Body of pancreas (tissue), 4 donors: ENCODE measurements around the gene PRXL2A.

ENCODE experiments used
- POLR2A ChIP-seq, 3 donors: fragments of 450-650 bp; IDR thresholded peaks; one replicate each; pipeline ENCODE4 v1.6.1; 2016; ENCODE audit warnings: antibody characterized with exemption in 3 of 3, mild to moderate bottlenecking in 2 of 3
- TF ChIP-seq, protein P1 (sequence below), 7 experiments: fragments of 450-650 bp in 4 of 7; fragments of 200-600 bp in 3 of 7; sonication (generic) in 3 of 7; IDR thresholded peaks; one replicate each; pipeline ENCODE4 v1.5.1; 2016 to 2019; ENCODE audit warnings: antibody characterized with exemption in 7 of 7

DNA sequence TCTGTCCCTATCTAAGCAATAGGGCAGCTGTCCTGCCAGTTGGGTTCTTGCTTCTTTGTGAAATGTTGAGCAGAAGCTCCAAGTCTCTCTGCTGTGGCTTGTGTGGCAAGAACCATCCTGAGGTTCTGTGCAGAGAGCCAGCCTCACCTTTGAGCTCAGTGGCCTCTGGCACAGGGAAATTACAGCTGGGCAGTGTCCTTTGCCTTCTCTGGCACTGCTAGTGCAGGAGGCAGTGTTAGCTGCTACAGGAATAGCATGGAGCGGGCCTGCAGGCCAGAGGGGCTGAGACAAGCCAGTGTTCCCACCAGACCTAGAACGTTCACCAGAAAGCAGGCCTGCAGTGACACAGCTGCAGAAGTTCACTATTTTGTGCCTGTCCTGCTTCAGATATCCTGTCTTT is 1.8 kb downstream of the PRXL2A start:
- TF ChIP-seq, protein P1, sequence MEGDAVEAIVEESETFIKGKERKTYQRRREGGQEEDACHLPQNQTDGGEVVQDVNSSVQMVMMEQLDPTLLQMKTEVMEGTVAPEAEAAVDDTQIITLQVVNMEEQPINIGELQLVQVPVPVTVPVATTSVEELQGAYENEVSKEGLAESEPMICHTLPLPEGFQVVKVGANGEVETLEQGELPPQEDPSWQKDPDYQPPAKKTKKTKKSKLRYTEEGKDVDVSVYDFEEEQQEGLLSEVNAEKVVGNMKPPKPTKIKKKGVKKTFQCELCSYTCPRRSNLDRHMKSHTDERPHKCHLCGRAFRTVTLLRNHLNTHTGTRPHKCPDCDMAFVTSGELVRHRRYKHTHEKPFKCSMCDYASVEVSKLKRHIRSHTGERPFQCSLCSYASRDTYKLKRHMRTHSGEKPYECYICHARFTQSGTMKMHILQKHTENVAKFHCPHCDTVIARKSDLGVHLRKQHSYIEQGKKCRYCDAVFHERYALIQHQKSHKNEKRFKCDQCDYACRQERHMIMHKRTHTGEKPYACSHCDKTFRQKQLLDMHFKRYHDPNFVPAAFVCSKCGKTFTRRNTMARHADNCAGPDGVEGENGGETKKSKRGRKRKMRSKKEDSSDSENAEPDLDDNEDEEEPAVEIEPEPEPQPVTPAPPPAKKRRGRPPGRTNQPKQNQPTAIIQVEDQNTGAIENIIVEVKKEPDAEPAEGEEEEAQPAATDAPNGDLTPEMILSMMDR (IDR thresholded peaks at IDR 0.05), result no peak
- no peak for TF ChIP-seq POLR2A (IDR thresholded peaks at IDR 0.05)
